GM18498 (cell line): ENCODE data around the gene NRBP1.

Experiments used
- ATAC-seq: cut with Tn5 transposase; IDR thresholded peaks from one replicate; pipeline ENCODE4 v1.9.1; 2021; ENCODE audit warnings: mild to moderate bottlenecking, moderate library complexity; ENCODE audit not compliant: unreplicated experiment

NRBP1 gene

DNA sequence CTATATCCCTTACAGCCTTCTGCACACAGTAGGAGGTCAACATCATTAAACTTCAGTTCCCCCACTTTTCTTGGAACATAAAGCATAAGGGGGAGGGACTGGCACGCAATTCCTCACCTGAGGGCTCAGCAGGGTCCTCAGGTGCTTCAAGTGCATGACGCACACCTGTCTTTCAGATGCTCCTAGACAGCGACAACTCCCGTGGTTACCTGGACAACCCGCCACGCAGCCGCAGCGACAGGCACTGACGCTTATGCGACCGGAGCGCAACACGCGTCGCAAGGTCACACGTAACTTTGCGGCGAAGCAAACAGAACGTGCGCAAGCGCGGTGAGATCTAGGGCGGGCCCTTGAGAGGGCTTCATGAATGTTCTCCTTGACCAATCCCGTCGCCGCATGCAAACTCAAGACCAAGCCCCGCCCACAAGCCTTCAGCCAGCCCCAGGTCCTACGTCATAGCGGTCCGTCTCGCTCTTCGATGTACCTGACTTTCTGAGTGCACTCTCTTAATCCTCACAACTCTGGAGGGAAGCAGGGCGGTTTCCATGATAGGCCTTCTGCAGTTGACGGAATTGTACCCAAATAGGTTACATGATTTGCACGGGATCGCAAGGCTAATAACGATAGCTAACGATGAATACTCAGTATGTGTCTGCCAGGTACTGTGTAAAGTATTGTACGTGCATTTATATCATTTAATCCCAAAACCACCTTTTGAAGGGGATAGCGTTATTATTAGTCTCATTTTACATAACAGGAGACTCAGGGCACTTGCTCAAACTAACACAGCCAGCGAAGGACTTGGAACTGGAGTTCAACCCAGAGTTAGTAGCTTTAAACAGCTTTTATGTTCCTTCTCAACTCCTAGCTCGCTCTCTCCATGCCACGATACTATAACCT, 61.3 kb downstream of the NRBP1 start, which contains the start of gene IFT172:
Gene IFT172 (minus strand): TSS at position 246 of the 900 bp plus-strand sequence. CDS start 90 bp downstream, at position 156.
- ATAC-seq, result peak; percentile 96
